SK-N-MC (cell line): ENCODE measurements around the gene TRAPPC3.

ENCODE experiments used
- EZH2 ChIP-seq: fragments of 200-600 bp; sonication (generic); IDR thresholded peaks from one replicate; pipeline ENCODE4 v1.6.1; 2017; ENCODE audit warnings: antibody characterized with exemption
- FOXP2 ChIP-seq: optimal IDR thresholded peaks from 2 replicates; pipeline ENCODE3; 2011; ENCODE audit warnings: mild to moderate bottlenecking, moderate library complexity; ENCODE audit not compliant: insufficient read depth; ENCODE audit errors: extremely low read length, control extremely low read depth
- POLR2AphosphoS5 ChIP-seq: IDR thresholded peaks from 2 replicates; pipeline ENCODE4 v1.6.1; 2012; ENCODE audit warnings: mild to moderate bottlenecking, low read depth, low read length, borderline replicate concordance

DNA sequence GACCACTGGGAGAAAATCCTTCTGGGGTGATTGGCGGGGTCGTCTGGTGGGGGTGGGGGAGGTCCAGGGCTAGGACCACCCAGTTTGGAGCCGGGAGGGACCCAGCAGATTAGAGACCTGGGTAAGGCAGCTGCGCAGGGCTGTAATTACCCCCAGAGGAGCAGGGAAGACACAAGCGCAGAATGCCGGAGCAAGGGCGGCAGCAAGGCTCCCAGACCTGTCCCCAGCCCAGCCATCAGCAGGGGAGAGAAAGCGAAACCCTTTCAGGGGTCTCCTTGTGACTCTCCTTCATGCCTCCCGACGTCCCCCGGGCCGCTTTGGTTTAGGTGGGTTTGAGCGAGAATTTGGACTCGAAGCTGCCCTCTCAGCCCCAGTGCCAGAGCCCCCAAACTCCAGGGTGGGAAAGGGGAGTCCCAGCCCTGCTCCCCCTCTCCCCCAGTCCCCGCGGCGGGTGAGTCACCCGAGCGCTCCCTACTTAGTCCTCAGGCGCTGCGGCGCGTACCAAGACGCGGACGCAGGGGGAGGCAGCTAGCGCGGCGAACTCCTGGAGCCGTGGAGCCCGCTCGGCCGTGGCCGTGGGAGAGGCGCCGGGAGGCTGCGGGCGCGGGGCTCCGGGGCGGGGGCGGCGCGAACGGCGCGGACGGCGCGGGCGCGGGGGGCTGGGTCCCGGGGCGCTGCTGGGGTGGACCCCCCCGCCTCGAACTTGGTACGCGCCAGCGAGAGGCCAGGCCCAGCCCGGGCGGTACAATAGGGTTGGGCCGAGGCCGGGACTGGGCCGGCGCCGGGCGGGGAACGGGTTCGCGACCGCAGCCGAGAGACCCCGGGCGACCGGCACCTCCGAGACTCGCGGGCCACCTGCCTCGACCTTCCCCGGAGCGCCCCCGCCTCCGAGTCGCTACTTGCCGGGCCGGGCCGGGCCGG is 6.4 kb upstream of the TRAPPC3 start, which contains the start of gene MAP7D1:
- TF ChIP-seq EZH2, result no peak
- TF ChIP-seq POLR2AphosphoS5, result peak; percentile 91
- TF ChIP-seq FOXP2, result no peak
